ENCODE measurements around the gene ZSCAN5C.

The ZSCAN5C gene

GRCh38 chr19:56159009-56159559 lies 43.0 kb upstream of the ZSCAN5C start:
- Histone ChIP-seq H3F3A (ENCODE audit: insufficient read depth, low read length) (no peaks in the 10 kb centered on the region), H3K4me1 (ENCODE audit: insufficient read depth, low read length, severe bottlenecking) (no peaks in the 10 kb centered on the region), H2AFZ (ENCODE audit: low read length) (no peak overlapping the region), H3K27ac (ENCODE audit: low read depth, low read length, poor library complexity, severe bottlenecking) (no peak overlapping the region), H3K4me2 (ENCODE audit: low read length) (no peak overlapping the region), H3K4me3 (ENCODE audit: low read depth, low read length, poor library complexity, severe bottlenecking) (no peak overlapping the region), H3K9ac (ENCODE audit: low read length) (no peak overlapping the region), H4K20me1 (ENCODE audit: insufficient read depth, low read length) (no peaks in the 10 kb centered on the region), H3K9me2 (ENCODE audit: low read depth, low read length) (no peaks in the 10 kb centered on the region), H3K27me3 (ENCODE audit: insufficient read depth, low read length) (no peaks in the 10 kb centered on the region), H3K79me2 (ENCODE audit: insufficient read depth, low read length) (no peaks in the 10 kb centered on the region), H3K36me3 (ENCODE audit: insufficient read depth, low read length) (peaks cover 37% of the 10 kb centered on the region), H3K9me3 (ENCODE audit: low read length) (no peaks in the 10 kb centered on the region)
- TF ChIP-seq CTCF (IDR thresholded peaks at IDR 0.05; ENCODE audit: low read length), result no peak
- TF ChIP-seq EZH2 (IDR thresholded peaks at IDR 0.05; ENCODE audit: borderline replicate concordance, low read length), result no peak

GRCh38 chr19:56159622-56160271 lies 42.3 kb upstream of the ZSCAN5C start:
- Histone ChIP-seq H3K4me2 (ENCODE audit: low read length) (no peak overlapping the region), H3F3A (ENCODE audit: insufficient read depth, low read length) (no peaks in the 10 kb centered on the region), H2AFZ (ENCODE audit: low read length) (no peak overlapping the region), H3K9ac (ENCODE audit: low read length) (no peak overlapping the region), H3K9me2 (ENCODE audit: low read depth, low read length) (no peaks in the 10 kb centered on the region), H3K9me3 (ENCODE audit: low read length) (no peaks in the 10 kb centered on the region), H3K27ac (ENCODE audit: low read depth, low read length, poor library complexity, severe bottlenecking) (no peak overlapping the region), H3K27me3 (ENCODE audit: insufficient read depth, low read length) (no peaks in the 10 kb centered on the region), H4K20me1 (ENCODE audit: insufficient read depth, low read length) (no peaks in the 10 kb centered on the region), H3K4me3 (ENCODE audit: low read depth, low read length, poor library complexity, severe bottlenecking) (no peak overlapping the region), H3K79me2 (ENCODE audit: insufficient read depth, low read length) (no peaks in the 10 kb centered on the region), H3K36me3 (ENCODE audit: insufficient read depth, low read length) (peaks cover 34% of the 10 kb centered on the region), H3K4me1 (ENCODE audit: insufficient read depth, low read length, severe bottlenecking) (no peaks in the 10 kb centered on the region)
- TF ChIP-seq CTCF (IDR thresholded peaks at IDR 0.05; ENCODE audit: low read length) (no peak), EZH2 (IDR thresholded peaks at IDR 0.05; ENCODE audit: borderline replicate concordance, low read length) (no peak)

- Histone ChIP-seq H3K4me2 (ENCODE audit: low read length) (no peak overlapping the region), H3K36me3 (ENCODE audit: insufficient read depth, low read length) (peaks cover 18% of the 10 kb centered on the region), H4K20me1 (ENCODE audit: insufficient read depth, low read length) (no peaks in the 10 kb centered on the region), H3K79me2 (ENCODE audit: insufficient read depth, low read length) (no peaks in the 10 kb centered on the region), H3K9ac (ENCODE audit: low read length) (no peak overlapping the region), H3K27ac (ENCODE audit: low read depth, low read length, poor library complexity, severe bottlenecking) (no peak overlapping the region), H3F3A (ENCODE audit: insufficient read depth, low read length) (no peaks in the 10 kb centered on the region), H3K27me3 (ENCODE audit: insufficient read depth, low read length) (no peaks in the 10 kb centered on the region), H3K9me2 (ENCODE audit: low read depth, low read length) (no peaks in the 10 kb centered on the region), H3K4me1 (ENCODE audit: insufficient read depth, low read length, severe bottlenecking) (no peaks in the 10 kb centered on the region), H3K4me3 (ENCODE audit: low read depth, low read length, poor library complexity, severe bottlenecking) (no peak overlapping the region), H2AFZ (ENCODE audit: low read length) (no peak overlapping the region), H3K9me3 (ENCODE audit: low read length) (no peaks in the 10 kb centered on the region)
- TF ChIP-seq CTCF (IDR thresholded peaks at IDR 0.05; ENCODE audit: low read length) (no peak), EZH2 (IDR thresholded peaks at IDR 0.05; ENCODE audit: borderline replicate concordance, low read length) (no peak)
Measured at GRCh38 chr19:56161534-56161933, 40.5 kb upstream of the ZSCAN5C start.
